A549 (cell line): ENCODE measurements around the gene ADAM30.

Source experiments
- CBX2 ChIP-seq: fragments of 200-600 bp; sonication (generic); IDR thresholded peaks from 2 replicates; pipeline ENCODE4 v1.6.1; 2016; ENCODE audit warnings: low read depth, mild to moderate bottlenecking, borderline replicate concordance
- CEBPB ChIP-seq, 2 experiments: fragments of >200 bp in 1 of 2; sonication (Bioruptor Twin) in 1 of 2; formaldehyde crosslinking in 1 of 2; IDR thresholded peaks; 2 replicates each; pipeline ENCODE4 v1.6.1; 2012 to 2016
- CHD2 ChIP-seq: fragments of 150-350 bp; IDR thresholded peaks from 2 replicates; pipeline ENCODE4 v1.6.1; 2014; ENCODE audit warnings: low read length; ENCODE audit not compliant: partially characterized antibody
- CTCF ChIP-seq: fragments of >200 bp; sonication (Bioruptor Twin); formaldehyde crosslinking; IDR thresholded peaks from 3 replicates; pipeline ENCODE4 v1.5.1; 2016
- EHF ChIP-seq: fragments of 250-450 bp; sonication (Bioruptor Pico); IDR thresholded peaks from 2 replicates; pipeline ENCODE4 v1.5.0; 2020; ENCODE audit warnings: mild to moderate bottlenecking
- HMGXB4 ChIP-seq: fragments of 250-450 bp; sonication (Bioruptor Pico); IDR thresholded peaks from 2 replicates; pipeline ENCODE4 v1.5.0; 2021; ENCODE audit warnings: mild to moderate bottlenecking, moderate library complexity, borderline replicate concordance
- MYC ChIP-seq: IDR thresholded peaks from 2 replicates; pipeline ENCODE4 v1.6.1; 2012; ENCODE audit warnings: mild to moderate bottlenecking, inconsistent platforms, low read length, improper control_type of control experiment, borderline replicate concordance
- POLR2A ChIP-seq: IDR thresholded peaks from 2 replicates; pipeline ENCODE4 v1.6.1; 2012; ENCODE audit warnings: mild to moderate bottlenecking, low read length
- RAD21 ChIP-seq, 2 experiments: fragments of >200 bp in 1 of 2; sonication (Bioruptor Twin) in 1 of 2; formaldehyde crosslinking in 1 of 2; IDR thresholded peaks in 1 of 2; conservative IDR thresholded peaks in 1 of 2; 2 replicates in 1 of 2; 3 replicates in 1 of 2; pipeline ENCODE4 v1.6.1; 2012 to 2018; ENCODE audit warnings: inconsistent platforms in 1 of 2
- RCOR1 ChIP-seq: fragments of 150-350 bp; IDR thresholded peaks from 2 replicates; pipeline ENCODE4 v1.6.1; 2014; ENCODE audit warnings: antibody characterized with exemption, low read length, low read depth
- REST ChIP-seq: fragments of 200-600 bp; sonication (generic); IDR thresholded peaks from 2 replicates; pipeline ENCODE4 v1.6.1; 2016; ENCODE audit warnings: antibody characterized with exemption, mild to moderate bottlenecking, moderate library complexity
- SREBF2 ChIP-seq: fragments of 450-650 bp; IDR thresholded peaks from 2 replicates; pipeline ENCODE4 v1.6.1; 2014; ENCODE audit warnings: mild to moderate bottlenecking, moderate library complexity
- USF2 ChIP-seq: fragments of 450-650 bp; IDR thresholded peaks from 2 replicates; pipeline ENCODE4 v1.6.1; 2014; ENCODE audit warnings: antibody characterized with exemption

GRCh38 chr1:119868176-119868575, 28.1 kb downstream of the ADAM30 start:
- TF ChIP-seq EHF (CRISPR knock-in tag) (no peak), CTCF (no peak), RAD21 (conservative IDR thresholded peaks at IDR 0.05 in 1 of 2, IDR thresholded peaks at IDR 0.05 in 1 of 2) (no peak), POLR2A (no peak), CHD2 (no peak), RCOR1 (no peak), SREBF2 (no peak), MYC (no peak), USF2 (no peak), CBX2 (no peak), REST (no peak), CEBPB (IDR thresholded peaks at IDR 0.05) (no peak), HMGXB4 (CRISPR knock-in tag) (no peak)
